Neutrophil (primary cell): ENCODE results near the gene DCTN5.
A peak's percentile ranks its signal among the peaks of the same experiment; 100 is the strongest.

Experiments used
- H3K27ac ChIP-seq: fragments of 200-600 bp; sonication (generic); 2 replicates; pipeline ENCODE4 v1.5.1; 2016; ENCODE audit warnings: mild to moderate bottlenecking, moderate library complexity
- H3K27me3 ChIP-seq: fragments of 200-600 bp; sonication (generic); 2 replicates; pipeline ENCODE4 v1.6.0; 2016; ENCODE audit warnings: mild to moderate bottlenecking
- H3K36me3 ChIP-seq: fragments of 200-600 bp; sonication (generic); 2 replicates; pipeline ENCODE4 v1.5.1; 2017
- H3K4me1 ChIP-seq, 2 experiments: fragments of 200-600 bp in 1 of 2; sonication (generic) in 1 of 2; 1 replicate in 1 of 2; 2 replicates in 1 of 2; pipeline versions ENCODE4 v1.5.1 to v1.6.1; 2013 to 2016; ENCODE audit warnings: low read depth in 1 of 2, low read length in 1 of 2, mild to moderate bottlenecking in 1 of 2, moderate library complexity in 1 of 2; ENCODE audit not compliant: control insufficient read depth in 1 of 2, insufficient read depth in 1 of 2
- H3K4me3 ChIP-seq, 2 experiments: fragments of 200-600 bp in 1 of 2; sonication (generic) in 1 of 2; 1 replicate in 1 of 2; 2 replicates in 1 of 2; pipeline ENCODE4 v1.5.1; 2013 to 2016; ENCODE audit warnings: low read depth in 1 of 2, low read length in 1 of 2, mild to moderate bottlenecking in 1 of 2, moderate library complexity in 1 of 2
- H3K9me3 ChIP-seq: fragments of 200-600 bp; sonication (generic); 2 replicates; pipeline ENCODE4 v1.5.1; 2016
- CTCF ChIP-seq: fragments of 200-600 bp; sonication (generic); IDR thresholded peaks from 2 replicates; pipeline ENCODE4 v1.5.1; 2016; ENCODE audit warnings: antibody characterized with exemption

The DCTN5 gene

GRCh38 chr16:23640931-23641765 lies at the start of gene DCTN5, which contains the start of gene PALB2:
DCTN5 (plus strand) TSS chr16:23641466; CDS start chr16:23641543, 77 bp downstream.
PALB2 (minus strand) TSS chr16:23641310; CDS start chr16:23641157, 153 bp downstream.
- TF ChIP-seq CTCF = peak; percentile 33
- Histone ChIP-seq H3K36me3 (peaks cover 24% of the 10 kb centered on the region), H3K4me3 (peak within 1 kb of the TSS; percentile 87 to 96)

GRCh38 chr16:23594186-23594585 lies 47.1 kb upstream of the DCTN5 start:
- no peaks in the 10 kb centered on the region for H3K27me3 ChIP-seq
- H3K4me3 ChIP-seq = no peak overlapping the region
- no peaks in the 10 kb centered on the region for H3K9me3 ChIP-seq
- TF ChIP-seq CTCF = no peak
- peaks cover 21% of the 10 kb centered on the region for H3K36me3 ChIP-seq
- H3K4me1 ChIP-seq = peaks cover 11 to 13% of the 10 kb centered on the region in 2 experiments
- no peak overlapping the region for H3K27ac ChIP-seq

More at GRCh38 chr16:23640931-23641765, at the start of gene DCTN5, which contains the start of gene PALB2:
- peak within 1 kb of the TSS; percentile 89 for H3K27ac ChIP-seq
- peaks cover 25 to 26% of the 10 kb centered on the region in 2 experiments for H3K4me1 ChIP-seq
- no peaks in the 10 kb centered on the region for H3K27me3 ChIP-seq
- no peaks in the 10 kb centered on the region for H3K9me3 ChIP-seq

GRCh38 chr16:23595246-23595950 lies 45.9 kb upstream of the DCTN5 start:
- H3K27me3 ChIP-seq = no peaks in the 10 kb centered on the region
- peaks cover 11 to 13% of the 10 kb centered on the region in 2 experiments for H3K4me1 ChIP-seq
- peak overlapping the region; percentile 68 to 87 for H3K4me3 ChIP-seq
- no peak for TF ChIP-seq CTCF
- H3K27ac ChIP-seq = peak overlapping the region; percentile 58
- peaks cover 16% of the 10 kb centered on the region for H3K36me3 ChIP-seq
- H3K9me3 ChIP-seq = no peaks in the 10 kb centered on the region

- peak; percentile 99 for TF ChIP-seq CTCF
- Histone ChIP-seq H3K36me3 (peaks cover 10% of the 10 kb centered on the region), H3K4me3 (peak within 1 kb of the TSS; percentile 68 to 87), H3K27me3 (no peaks in the 10 kb centered on the region), H3K27ac (peak within 1 kb of the TSS; percentile 58), H3K4me1 (peaks cover 11 to 13% of the 10 kb centered on the region in 2 experiments), H3K9me3 (no peaks in the 10 kb centered on the region)
These were observed 45.1 kb upstream of the DCTN5 start, which contains the start of gene NDUFAB1 for GRCh38 chr16:23595951-23596720. NDUFAB1 (minus strand) TSS chr16:23596316; CDS start chr16:23596290, 26 bp downstream.
